Esophagus squamous epithelium (tissue), 4 donors: ENCODE results near the gene OR2T34.
"Not testable (repeated sequence)": the region's sequence is repeated elsewhere in the genome, so short reads cannot be mapped to it uniquely, and the experiment has no call there.

ENCODE experiments used
- CTCF ChIP-seq, 6 experiments: fragments of 450-650 bp in 4 of 6; fragments of 200-600 bp in 2 of 6; sonication (generic) in 2 of 6; IDR thresholded peaks; one replicate each; pipeline ENCODE4 v1.5.1; 2016 to 2019; ENCODE audit warnings: antibody characterized with exemption in 6 of 6, mild to moderate bottlenecking in 4 of 6, moderate library complexity in 4 of 6
- POLR2A ChIP-seq, 4 donors: fragments of 450-650 bp; IDR thresholded peaks; one replicate each; pipeline ENCODE4 v1.6.1; 2017; ENCODE audit warnings: antibody characterized with exemption in 4 of 4, mild to moderate bottlenecking in 4 of 4, moderate library complexity in 3 of 4

GRCh38 chr1:248547383-248547782, 27.2 kb downstream of the OR2T34 start:
- TF ChIP-seq CTCF, POLR2A (IDR thresholded peaks at IDR 0.05): not testable (repeated sequence)
